Activated naive CD8-positive, alpha-beta T cell treated with anti-CD3 and anti-CD28 coated beads, Interleukin-2, amount 50 U/mL, for 24 hours (primary cell): ENCODE measurements around the gene SLC4A1.

Experiments used
- ATAC-seq: fragments of 150-1000 bp; cut with Tn5 transposase; one replicate; pipeline ENCODE4 v1.10.0; 2021
- DNase-seq: peaks from one replicate; pipeline ENCODE4 v3.0.0; 2021
- H3K27ac Mint-ChIP-seq: one replicate; pipeline ENCODE4 v1.8.0; 2021; ENCODE audit warnings: mild to moderate bottlenecking, mixed read lengths
- H3K27me3 Mint-ChIP-seq: one replicate; pipeline ENCODE4 v1.8.0; 2021; ENCODE audit warnings: mixed read lengths
- H3K36me3 Mint-ChIP-seq: one replicate; pipeline ENCODE4 v1.8.0; 2021; ENCODE audit warnings: low read depth, mixed read lengths
- H3K4me1 Mint-ChIP-seq: one replicate; pipeline ENCODE4 v1.8.0; 2021; ENCODE audit warnings: mixed read lengths
- H3K4me3 Mint-ChIP-seq: one replicate; pipeline ENCODE4 v1.8.0; 2021; ENCODE audit warnings: mild to moderate bottlenecking, moderate library complexity, mixed read lengths
- H3K9me3 Mint-ChIP-seq: one replicate; pipeline ENCODE4 v1.8.0; 2021; ENCODE audit warnings: mixed read lengths

SLC4A1 gene

DNA sequence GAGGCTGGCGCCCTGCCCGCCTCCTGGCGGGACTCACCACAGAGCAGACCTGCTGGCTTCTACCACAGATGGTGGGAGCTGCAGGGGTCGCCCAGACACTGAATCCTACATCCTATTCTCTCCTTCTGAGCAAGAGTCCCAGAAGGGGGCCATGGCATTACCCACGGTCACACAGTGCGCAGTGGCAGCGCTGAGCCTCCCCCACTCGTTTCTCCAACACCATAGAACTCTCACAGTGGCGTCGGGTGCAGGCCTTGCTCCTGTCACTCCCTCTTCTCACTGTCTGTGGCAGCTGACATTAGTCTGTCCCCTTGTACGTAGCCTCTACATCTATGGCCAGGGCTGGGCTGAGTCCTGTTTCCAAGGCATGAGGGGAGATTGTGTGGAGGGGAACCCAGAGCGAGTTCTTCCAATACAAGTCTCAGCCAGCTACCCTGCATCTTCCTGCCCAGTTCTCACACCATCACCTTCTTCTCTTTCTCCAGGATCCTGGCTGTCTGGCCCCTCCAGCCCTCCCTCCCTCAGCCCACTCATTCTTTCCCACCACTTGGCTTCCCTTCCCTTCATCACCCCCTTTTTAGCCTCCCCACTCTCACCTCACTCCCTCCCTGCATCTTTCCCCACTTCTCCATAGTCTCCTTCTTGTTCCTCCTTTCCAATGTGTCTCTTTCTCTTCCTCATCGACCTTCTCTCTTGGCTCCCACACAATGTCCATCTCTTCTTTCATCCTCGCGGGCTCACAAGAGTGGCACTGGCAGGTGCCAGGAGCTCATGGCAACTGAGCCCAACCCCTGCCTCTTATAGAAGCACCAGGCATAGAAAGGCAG, 54.3 kb downstream of the SLC4A1 start:
- ATAC-seq (no peak), DNase-seq (no peak)
- Mint-ChIP-seq H3K4me3 (peak overlapping the region; percentile 32), H3K27ac (peak overlapping the region; percentile 99), H3K4me1 (peaks cover 74% of the 10 kb centered on the region), H3K36me3 (peaks cover 64% of the 10 kb centered on the region), H3K27me3 (no peaks in the 10 kb centered on the region), H3K9me3 (no peaks in the 10 kb centered on the region)

DNA sequence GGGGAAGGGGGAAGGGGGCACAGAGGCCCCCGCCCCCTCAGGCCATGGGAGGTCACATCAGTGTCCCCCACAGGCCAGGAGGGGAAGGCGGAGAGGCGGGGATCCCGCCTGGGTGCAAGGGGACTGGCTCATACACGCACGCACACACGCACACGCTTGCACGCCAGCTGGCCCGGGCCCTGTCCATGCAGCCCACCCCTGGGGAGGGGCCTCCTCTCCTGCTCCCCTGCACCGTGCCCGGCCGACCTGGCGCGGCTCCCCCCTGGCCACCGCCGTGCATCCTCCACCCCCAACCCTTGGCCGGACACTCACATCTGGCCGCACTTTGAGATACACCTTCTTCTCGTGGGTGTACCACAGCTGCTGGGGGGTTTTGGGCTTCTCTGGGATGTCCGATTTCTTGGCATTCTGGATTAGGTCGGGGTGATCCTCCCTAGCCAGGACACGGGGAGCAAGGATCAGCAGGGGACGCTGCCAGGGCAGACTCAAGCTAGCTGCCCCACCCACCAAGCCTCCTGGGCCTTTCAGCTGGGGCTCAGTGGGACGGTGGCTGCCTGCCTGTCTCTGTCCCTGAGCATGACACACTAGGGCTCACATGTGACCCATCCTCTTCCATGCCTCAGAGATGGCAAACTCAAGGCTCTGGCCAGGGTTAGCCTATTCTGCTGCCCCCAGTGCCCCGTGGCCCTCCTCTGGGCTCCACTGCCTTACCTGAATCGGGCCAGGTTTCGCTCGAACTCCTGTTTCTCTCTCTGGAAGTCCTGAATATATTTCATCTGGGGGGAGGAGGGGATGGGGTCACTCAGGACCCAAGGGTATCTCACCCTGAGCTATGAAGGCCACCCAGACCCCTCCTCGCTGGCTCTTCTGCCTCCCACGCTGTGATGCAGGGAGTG, 55.2 kb downstream of the SLC4A1 start:
- Mint-ChIP-seq H3K27me3 (no peaks in the 10 kb centered on the region), H3K36me3 (peaks cover 71% of the 10 kb centered on the region), H3K4me1 (peaks cover 81% of the 10 kb centered on the region), H3K9me3 (no peaks in the 10 kb centered on the region), H3K27ac (peak overlapping the region; percentile 83), H3K4me3 (peak overlapping the region; percentile 49)
- no peak for DNase-seq
- ATAC-seq = no peak

DNA sequence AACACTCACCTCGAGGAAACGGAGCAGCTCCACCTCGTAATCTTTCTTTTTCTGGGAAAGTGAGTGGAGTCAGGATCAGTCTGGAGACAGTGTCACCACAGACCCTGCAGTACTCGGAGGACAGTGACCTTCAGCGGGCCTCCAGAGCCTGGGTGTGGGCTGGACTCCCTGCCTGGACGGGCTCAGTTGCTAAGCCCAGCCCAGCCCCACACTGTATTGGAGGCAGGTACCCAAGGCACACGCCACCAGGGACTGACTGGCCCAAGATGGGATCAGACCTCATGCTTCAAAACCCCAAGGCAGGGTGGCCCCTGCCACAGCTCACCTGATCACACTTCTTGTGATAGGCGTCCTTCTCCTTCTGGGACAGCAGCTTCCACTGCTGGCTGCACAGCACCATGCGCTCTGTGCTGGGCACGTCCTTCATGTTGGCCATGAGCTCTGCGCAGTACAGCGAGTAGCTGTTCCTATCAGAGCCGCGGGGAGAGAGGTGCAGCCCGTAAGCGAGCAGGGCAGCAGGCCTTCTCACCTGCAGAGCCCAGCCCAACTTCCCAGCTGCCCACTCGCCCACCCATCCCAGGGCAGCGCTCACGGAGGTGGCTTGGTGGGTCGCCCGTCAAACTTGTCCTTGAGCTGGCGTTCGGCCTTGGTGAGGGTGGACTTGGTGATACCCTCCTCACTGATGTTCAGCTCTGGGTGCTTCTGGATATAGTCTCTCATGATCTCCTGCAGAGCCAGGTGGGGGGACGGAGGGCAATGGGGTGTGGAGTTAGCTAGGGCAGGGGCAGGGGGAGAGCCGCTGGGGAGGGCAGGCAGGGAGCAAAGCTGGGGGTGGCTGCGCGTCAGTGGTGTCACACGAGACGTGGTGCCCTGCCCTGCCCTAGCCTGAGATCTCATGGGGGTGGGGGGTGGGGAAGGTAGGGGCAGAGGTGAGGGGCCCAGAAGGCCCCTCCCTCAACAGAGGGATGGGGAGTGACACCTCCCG, 56.4 kb downstream of the SLC4A1 start:
- Mint-ChIP-seq H3K4me3 (peak overlapping the region; percentile 26), H3K27me3 (no peaks in the 10 kb centered on the region), H3K36me3 (peaks cover 67% of the 10 kb centered on the region), H3K4me1 (peaks cover 72% of the 10 kb centered on the region), H3K9me3 (no peaks in the 10 kb centered on the region), H3K27ac (peak overlapping the region; percentile 81)
- no peak for ATAC-seq
- no peak for DNase-seq

DNA sequence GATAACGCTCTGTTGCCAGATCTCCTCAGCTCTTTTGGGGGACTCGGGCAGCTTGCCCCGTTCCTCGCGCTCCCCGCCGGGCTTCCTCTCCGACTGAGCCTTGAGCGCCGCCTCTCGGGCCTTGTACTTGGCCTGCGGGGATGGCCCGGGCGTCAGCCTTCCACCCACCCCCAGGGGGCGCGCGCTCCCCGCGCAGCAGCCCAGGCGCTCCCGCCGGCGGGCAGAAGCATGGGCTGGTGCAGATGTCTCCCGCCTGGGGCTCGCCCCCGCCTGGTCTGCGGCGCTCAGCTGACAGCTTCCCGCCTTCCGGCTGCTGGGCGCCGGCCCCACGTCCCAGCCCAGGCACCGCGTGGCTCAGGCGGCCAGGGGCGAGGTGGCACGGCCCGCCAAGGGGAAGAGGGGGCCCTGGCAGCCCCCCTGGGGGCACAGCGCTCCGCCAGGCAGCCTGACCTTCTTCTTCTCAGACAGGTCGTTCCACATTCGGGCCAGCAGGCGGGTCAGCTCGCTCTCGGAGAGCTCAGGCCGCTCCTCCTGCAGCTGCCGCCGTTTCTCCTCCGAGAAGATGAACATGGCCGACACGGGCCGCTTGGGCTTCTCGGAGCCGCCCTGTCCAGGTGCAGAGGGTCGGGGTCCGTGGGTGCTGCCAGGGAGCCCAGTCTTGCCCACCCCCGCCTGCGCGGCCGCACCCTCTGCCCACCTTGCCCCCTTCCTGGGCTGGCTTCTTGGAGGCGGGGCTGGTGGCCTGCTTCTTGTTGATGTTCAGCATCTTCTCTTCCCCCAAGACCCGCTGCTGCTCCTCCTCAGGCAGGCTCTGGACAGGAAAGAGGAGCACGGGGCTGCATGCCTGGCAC, 57.4 kb downstream of the SLC4A1 start:
- Mint-ChIP-seq H3K27ac (peak overlapping the region; percentile 90), H3K36me3 (peaks cover 61% of the 10 kb centered on the region), H3K4me3 (peak overlapping the region; percentile 76), H3K27me3 (no peaks in the 10 kb centered on the region), H3K9me3 (no peaks in the 10 kb centered on the region), H3K4me1 (peaks cover 64% of the 10 kb centered on the region)
- ATAC-seq (peak; percentile 88), DNase-seq (peak; percentile 93)

- Mint-ChIP-seq H3K36me3 (peaks cover 55% of the 10 kb centered on the region), H3K27ac (peak overlapping the region; percentile 90), H3K4me3 (peak overlapping the region; percentile 76), H3K4me1 (peaks cover 58% of the 10 kb centered on the region), H3K9me3 (no peaks in the 10 kb centered on the region), H3K27me3 (no peaks in the 10 kb centered on the region)
- ATAC-seq (peak; percentile 64), DNase-seq (peak; percentile 47)
Observed at GRCh38 chr17:44209786-44210341, 58.1 kb downstream of the SLC4A1 start.

GRCh38 chr17:44207743-44208142, 60.2 kb downstream of the SLC4A1 start:
- Mint-ChIP-seq H3K36me3 (peaks cover 34% of the 10 kb centered on the region), H3K27ac (peak overlapping the region; percentile 90), H3K4me1 (peaks cover 54% of the 10 kb centered on the region), H3K9me3 (no peaks in the 10 kb centered on the region), H3K27me3 (no peaks in the 10 kb centered on the region), H3K4me3 (no peak overlapping the region)
- DNase-seq = no peak
- no peak for ATAC-seq

- Mint-ChIP-seq H3K4me3 (no peak overlapping the region), H3K27me3 (no peaks in the 10 kb centered on the region)
Observed at GRCh38 chr17:44207319-44207718, 60.6 kb downstream of the SLC4A1 start.

GRCh38 chr17:44206825-44207155, 61.1 kb downstream of the SLC4A1 start:
- H3K27me3 Mint-ChIP-seq = no peaks in the 10 kb centered on the region
- H3K4me1 Mint-ChIP-seq = peaks cover 50% of the 10 kb centered on the region

More at GRCh38 chr17:44207319-44207718, 60.6 kb downstream of the SLC4A1 start:
- H3K4me1 Mint-ChIP-seq = peaks cover 52% of the 10 kb centered on the region
- no peaks in the 10 kb centered on the region for H3K9me3 Mint-ChIP-seq
- peaks cover 34% of the 10 kb centered on the region for H3K36me3 Mint-ChIP-seq
- ATAC-seq = no peak
- DNase-seq = no peak
- H3K27ac Mint-ChIP-seq = no peak overlapping the region

GRCh38 chr17:44205962-44206824, 61.7 kb downstream of the SLC4A1 start:
- H3K27ac Mint-ChIP-seq = peak overlapping the region; percentile 47
- no peak overlapping the region for H3K4me3 Mint-ChIP-seq
- no peaks in the 10 kb centered on the region for H3K9me3 Mint-ChIP-seq
- ATAC-seq (no peak), DNase-seq (no peak)
- peaks cover 48% of the 10 kb centered on the region for H3K4me1 Mint-ChIP-seq
- no peaks in the 10 kb centered on the region for H3K27me3 Mint-ChIP-seq
- peaks cover 34% of the 10 kb centered on the region for H3K36me3 Mint-ChIP-seq

More at GRCh38 chr17:44206825-44207155, 61.1 kb downstream of the SLC4A1 start:
- Mint-ChIP-seq H3K4me3 (no peak overlapping the region), H3K27ac (no peak overlapping the region), H3K36me3 (peaks cover 34% of the 10 kb centered on the region), H3K9me3 (no peaks in the 10 kb centered on the region)
- no peak for DNase-seq
- no peak for ATAC-seq

DNA sequence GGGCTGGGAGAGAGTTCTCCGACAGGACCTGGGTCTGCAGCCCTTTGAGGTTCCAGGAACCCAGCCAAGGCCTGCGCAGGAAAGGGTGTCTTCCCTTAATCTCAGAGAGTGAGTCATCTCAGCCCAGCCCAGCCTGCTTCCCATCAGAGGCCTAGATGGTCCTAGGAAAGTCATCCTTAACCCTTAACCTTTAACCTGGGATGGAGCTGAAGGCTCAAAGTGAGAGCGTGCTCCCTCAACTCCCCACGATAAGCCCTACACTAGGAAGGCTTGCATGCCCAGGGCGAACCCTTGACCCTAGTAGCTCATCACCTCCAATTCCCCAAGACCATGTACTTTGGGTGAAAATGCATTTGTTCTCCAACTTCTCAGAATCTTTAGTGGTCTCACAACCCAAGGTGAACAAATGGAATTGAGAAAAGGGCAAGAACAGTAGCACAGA, 63.5 kb downstream of the SLC4A1 start:
- H3K9me3 Mint-ChIP-seq = no peaks in the 10 kb centered on the region
- peaks cover 26% of the 10 kb centered on the region for H3K36me3 Mint-ChIP-seq
- ATAC-seq (no peak), DNase-seq (no peak)
- H3K4me1 Mint-ChIP-seq = peaks cover 41% of the 10 kb centered on the region
- H3K27ac Mint-ChIP-seq = no peak overlapping the region
- H3K4me3 Mint-ChIP-seq = no peak overlapping the region
- no peaks in the 10 kb centered on the region for H3K27me3 Mint-ChIP-seq

GRCh38 chr17:44203731-44204440, 64.0 kb downstream of the SLC4A1 start:
- Mint-ChIP-seq H3K4me1 (peaks cover 36% of the 10 kb centered on the region), H3K27me3 (no peaks in the 10 kb centered on the region), H3K27ac (peak overlapping the region; percentile 20), H3K4me3 (no peak overlapping the region), H3K9me3 (no peaks in the 10 kb centered on the region), H3K36me3 (peaks cover 21% of the 10 kb centered on the region)
- no peak for ATAC-seq
- DNase-seq = peak; percentile 69

- Mint-ChIP-seq H3K4me1 (peaks cover 33% of the 10 kb centered on the region), H3K27me3 (no peaks in the 10 kb centered on the region), H3K4me3 (no peak overlapping the region), H3K36me3 (peaks cover 18% of the 10 kb centered on the region), H3K27ac (no peak overlapping the region), H3K9me3 (no peaks in the 10 kb centered on the region)
- ATAC-seq (no peak), DNase-seq (no peak)
Observed at GRCh38 chr17:44202756-44203155, 65.2 kb downstream of the SLC4A1 start.
